H1 (cell line): ENCODE data around the gene TMEM116. TPM values are rescaled to one million over a fixed set of nuclear protein-coding genes. Genes with fewer than 3 reads are reported as not detected.

Experiments
- ATF2 ChIP-seq: IDR thresholded peaks from 2 replicates; pipeline ENCODE4 v1.6.1; 2012; ENCODE audit warnings: low read length, inconsistent platforms
- CREB1 ChIP-seq: IDR thresholded peaks from 2 replicates; pipeline ENCODE4 v1.6.1; 2012; ENCODE audit warnings: inconsistent platforms
- CTBP2 ChIP-seq: IDR thresholded peaks from 2 replicates; pipeline ENCODE4 v1.7.0; 2011; ENCODE audit warnings: borderline replicate concordance, mild to moderate bottlenecking, moderate library complexity, mixed read lengths, low read length; ENCODE audit not compliant: insufficient read depth, insufficient read length
- NANOG ChIP-seq: IDR thresholded peaks from 2 replicates; pipeline ENCODE4 v1.6.1; 2011; ENCODE audit warnings: low read length, low read depth, mild to moderate bottlenecking, inconsistent platforms; ENCODE audit not compliant: insufficient read depth, poor library complexity, severe bottlenecking
- RAD21 ChIP-seq, 2 experiments: IDR thresholded peaks in 1 of 2; conservative IDR thresholded peaks in 1 of 2; 2 replicates each; pipeline ENCODE4 v1.6.1; 2011; ENCODE audit warnings: low read depth in 2 of 2, low read length in 2 of 2, improper control_type of control experiment in 1 of 2, inconsistent platforms in 1 of 2, mild to moderate bottlenecking in 1 of 2, moderate library complexity in 1 of 2
- TBP ChIP-seq: IDR thresholded peaks from 2 replicates; pipeline ENCODE4 v1.6.1; 2011; ENCODE audit warnings: low read depth, low read length, improper control_type of control experiment
- TEAD4 ChIP-seq: IDR thresholded peaks from 2 replicates; pipeline ENCODE4 v1.6.1; 2012; ENCODE audit warnings: low read depth, low read length, inconsistent platforms, mixed read lengths
- polyA plus RNA-seq, 7 experiments: library from polyadenylated mRNA; depleted of rRNA in 3 of 7; stranded (reverse) in 5 of 7; unstranded in 2 of 7; fragments of >200 nt in 5 of 7; fragments of 200-250 nt in 2 of 7; gene quantifications; 1 replicate in 5 of 7; 2 replicates in 1 of 7; 4 replicates in 1 of 7; pipeline versions ENCODE4 v1.2.1 to v1.2.3, GENCODE V29; 2011 to 2013; ENCODE audit warnings: missing spikeins in 2 of 7, mixed read lengths in 2 of 7
- total RNA-seq: library from RNA; stranded (reverse); fragmentation: NEBNext Ultra II Directional; extraction: Animal tissue kit (Norgen Biotek cat#: 25700); gene quantifications from 2 replicates; pipeline ENCODE4 v1.2.1, GENCODE V29; 2021

Gene TMEM116
- total and polyA plus RNA-seq, 2 of the 8 experiments (the other 6 are each of a cell fraction or from before 2014, with no cell fraction given), result 8.1 to 25.2 TPM

GRCh38 chr12:112011685-112012084 lies 1.3 kb downstream of the TMEM116 start (continued):
- no peak for TF ChIP-seq RAD21 (IDR thresholded peaks at IDR 0.05 in 1 of 2, conservative IDR thresholded peaks at IDR 0.05 in 1 of 2; ENCODE audit: low read depth in 2 of 2, low read length in 2 of 2)
- no peak for TF ChIP-seq CTBP2
- no peak for TF ChIP-seq TBP
- TF ChIP-seq ATF2, result no peak
- TF ChIP-seq NANOG, result no peak
- TF ChIP-seq TEAD4, result no peak
- TF ChIP-seq CREB1, result no peak
